H9 (cell line): ENCODE measurements around the gene UTP14A. TPM values are rescaled to one million over a fixed set of nuclear protein-coding genes. Genes with fewer than 3 reads are reported as not detected.

Experiments used
- DNase-seq: peaks from one replicate; pipeline ENCODE4 v3.0.0-alpha.2; 2017
- H2AFZ ChIP-seq: one replicate; pipeline ENCODE4 v1.6.1; 2013; ENCODE audit warnings: mild to moderate bottlenecking, low read length, control low read depth, moderate library complexity
- H2AK5ac ChIP-seq: 2 replicates; pipeline ENCODE4 v1.6.1; 2013; ENCODE audit warnings: low read length, control low read depth, mixed read lengths; ENCODE audit not compliant: insufficient read length
- H2BK120ac ChIP-seq: one replicate; pipeline ENCODE4 v1.6.1; 2013; ENCODE audit warnings: low read depth, mild to moderate bottlenecking, low read length, control low read depth, inconsistent platforms; ENCODE audit not compliant: poor library complexity, severe bottlenecking
- H2BK12ac ChIP-seq: 2 replicates; pipeline ENCODE4 v1.6.1; 2013; ENCODE audit warnings: low read length, control low read depth, mixed read lengths, low read depth; ENCODE audit not compliant: insufficient read length
- H2BK15ac ChIP-seq: 2 replicates; pipeline ENCODE4 v1.6.1; 2013; ENCODE audit warnings: low read depth, low read length, control low read depth
- H2BK20ac ChIP-seq: one replicate; pipeline ENCODE4 v1.6.1; 2013; ENCODE audit warnings: low read depth, mild to moderate bottlenecking, low read length, control low read depth, inconsistent platforms; ENCODE audit not compliant: poor library complexity, severe bottlenecking
- H2BK5ac ChIP-seq: 2 replicates; pipeline ENCODE4 v1.6.1; 2013; ENCODE audit warnings: low read length, control low read depth, mixed read lengths; ENCODE audit not compliant: insufficient read length
- H3K14ac ChIP-seq: 2 replicates; pipeline ENCODE4 v1.6.1; 2013; ENCODE audit warnings: low read length, control low read depth; ENCODE audit not compliant: insufficient read depth
- H3K18ac ChIP-seq: 2 replicates; pipeline ENCODE4 v1.6.1; 2013; ENCODE audit warnings: low read depth, mild to moderate bottlenecking, mixed read lengths, low read length, control low read depth; ENCODE audit not compliant: insufficient read length
- H3K23ac ChIP-seq: 2 replicates; pipeline ENCODE4 v1.6.1; 2013; ENCODE audit warnings: low read length, control low read depth, mixed read lengths, low read depth; ENCODE audit not compliant: insufficient read length
- H3K23me2 ChIP-seq: 2 replicates; pipeline ENCODE4 v1.6.1; 2013; ENCODE audit warnings: low read depth, mild to moderate bottlenecking, mixed read lengths, low read length, control low read depth; ENCODE audit not compliant: insufficient read length, poor library complexity, severe bottlenecking
- H3K27ac ChIP-seq: 2 replicates; pipeline ENCODE4 v1.5.1; 2013; ENCODE audit warnings: low read length, control low read depth, mixed read lengths, low read depth; ENCODE audit not compliant: insufficient read length
- H3K27me3 ChIP-seq: 2 replicates; pipeline ENCODE4 v1.6.1; 2013; ENCODE audit warnings: low read length, control low read depth, inconsistent platforms; ENCODE audit not compliant: insufficient read depth
- H3K4ac ChIP-seq: 2 replicates; pipeline ENCODE4 v1.6.1; 2013; ENCODE audit warnings: low read depth, mild to moderate bottlenecking, control low read depth, inconsistent platforms, low read length, moderate library complexity
- H3K4me1 ChIP-seq: 2 replicates; pipeline ENCODE4 v1.6.1; 2013; ENCODE audit warnings: low read length, control low read depth, inconsistent platforms; ENCODE audit not compliant: insufficient read depth
- H3K4me2 ChIP-seq: 2 replicates; pipeline ENCODE4 v1.6.1; 2013; ENCODE audit warnings: low read length, control low read depth, mixed read lengths; ENCODE audit not compliant: insufficient read length, insufficient read depth
- H3K56ac ChIP-seq: 2 replicates; pipeline ENCODE4 v1.6.1; 2013; ENCODE audit warnings: low read depth, mild to moderate bottlenecking, mixed read lengths, low read length, control low read depth; ENCODE audit not compliant: insufficient read length
- H3K79me1 ChIP-seq: 2 replicates; pipeline ENCODE4 v1.6.1; 2013; ENCODE audit warnings: low read depth, mild to moderate bottlenecking, moderate library complexity, low read length, control low read depth, inconsistent platforms; ENCODE audit not compliant: insufficient read depth, poor library complexity, severe bottlenecking
- H3K79me2 ChIP-seq: 2 replicates; pipeline ENCODE4 v1.6.1; 2013; ENCODE audit warnings: low read length, control low read depth, inconsistent platforms; ENCODE audit not compliant: insufficient read depth
- H3K9ac ChIP-seq: 2 replicates; pipeline ENCODE4 v1.6.1; 2013; ENCODE audit warnings: low read length, control low read depth, mixed read lengths; ENCODE audit not compliant: insufficient read length; ENCODE audit errors: extremely low read depth
- H3K9me3 ChIP-seq: one replicate; pipeline ENCODE4 v1.6.1; 2013; ENCODE audit warnings: low read depth, low read length, inconsistent platforms; ENCODE audit not compliant: control insufficient read depth
- H3T11ph ChIP-seq: one replicate; pipeline ENCODE4 v1.6.1; 2013; ENCODE audit warnings: mild to moderate bottlenecking, low read length, control low read depth, inconsistent platforms
- H4K20me1 ChIP-seq: one replicate; pipeline ENCODE4 v1.6.1; 2013; ENCODE audit not compliant: control insufficient read depth, insufficient read length, insufficient read depth
- H4K5ac ChIP-seq: 2 replicates; pipeline ENCODE4 v1.6.1; 2013; ENCODE audit warnings: low read depth, mild to moderate bottlenecking, mixed read lengths, low read length, control low read depth; ENCODE audit not compliant: insufficient read length
- H4K8ac ChIP-seq: replicated peaks from 2 replicates; pipeline ENCODE4 v1.6.1; 2013; ENCODE audit warnings: low read length, control low read depth, mixed read lengths, low read depth; ENCODE audit not compliant: insufficient read length
- H4K91ac ChIP-seq: 2 replicates; pipeline ENCODE4 v1.6.1; 2013; ENCODE audit warnings: low read depth, mild to moderate bottlenecking, moderate library complexity, mixed read lengths, low read length, control low read depth; ENCODE audit not compliant: insufficient read length
- H3K27ac Mint-ChIP-seq, 3 experiments: 2 replicates in 2 of 3; 3 replicates in 1 of 3; pipeline ENCODE4 v1.8.0; 2020 to 2021; ENCODE audit warnings: mixed read lengths in 3 of 3, mild to moderate bottlenecking in 1 of 3, moderate library complexity in 1 of 3
- H3K27me3 Mint-ChIP-seq: 2 replicates; pipeline ENCODE4 v1.8.0; 2021; ENCODE audit warnings: low read depth, mild to moderate bottlenecking, moderate library complexity, mixed read lengths
- H3K36me3 Mint-ChIP-seq, 3 experiments: 2 replicates in 2 of 3; 3 replicates in 1 of 3; pipeline ENCODE4 v1.8.0; 2020 to 2021; ENCODE audit warnings: low read depth in 3 of 3, mixed read lengths in 3 of 3; ENCODE audit not compliant: insufficient read depth in 1 of 3
- H3K4me1 Mint-ChIP-seq, 2 experiments: 2 replicates each; pipeline ENCODE4 v1.8.0; 2020; ENCODE audit warnings: mixed read lengths in 2 of 2
- H3K4me3 Mint-ChIP-seq, 2 experiments: 2 replicates in 1 of 2; 3 replicates in 1 of 2; pipeline ENCODE4 v1.8.0; 2020 to 2021; ENCODE audit warnings: mild to moderate bottlenecking in 2 of 2, mixed read lengths in 2 of 2, moderate library complexity in 1 of 2
- H3K9me3 Mint-ChIP-seq, 2 experiments: 2 replicates in 1 of 2; 3 replicates in 1 of 2; pipeline ENCODE4 v1.8.0; 2020; ENCODE audit warnings: mild to moderate bottlenecking in 2 of 2, mixed read lengths in 2 of 2, moderate library complexity in 1 of 2
- CTCF ChIP-seq: fragments of 200-600 bp; sonication (generic); conservative IDR thresholded peaks from 3 replicates; pipeline ENCODE4 v1.8.0; 2021; ENCODE audit warnings: antibody characterized with exemption, mild to moderate bottlenecking
- WGBS: extraction: QIAGEN DNeasy Blood & Tissue Kit; methylation state at CpG from one replicate; pipeline ENCODE4 v1.1.7; 2013; ENCODE audit warnings: missing lambda C conversion rate, low lambda C conversion rate, mixed read lengths; ENCODE audit not compliant: insufficient read length; ENCODE audit errors: extremely low coverage; 5-methylcytosine and 5-hydroxymethylcytosine counted together
- total RNA-seq: library from RNA; stranded (reverse); gene quantifications from 2 replicates; pipeline ENCODE4 v1.2.1, GENCODE V29; 2021

Gene UTP14A
- total RNA-seq, 1 experiment from 2014 or later: 37.0 TPM

- Histone ChIP-seq H2BK15ac (no peak overlapping the region), H2BK20ac (no peak overlapping the region), H2BK5ac (no peak overlapping the region), H4K8ac (no peak overlapping the region), H4K20me1 (no peaks in the 10 kb centered on the region), H3K4me2 (no peak overlapping the region), H3K27me3 (peaks cover 59% of the 10 kb centered on the region; the same call in 1 of the 2 replicates), H2AK5ac (no peak overlapping the region), H4K91ac (no peak overlapping the region), H3K23ac (no peak overlapping the region), H3K79me2 (no peaks in the 10 kb centered on the region), H3K4ac (no peak overlapping the region), H2BK12ac (no peak overlapping the region), H3K79me1 (no peaks in the 10 kb centered on the region), H3K56ac (no peak overlapping the region), H3K14ac (no peak overlapping the region), H3K27ac (no peak overlapping the region), H3T11ph (no peak overlapping the region), H2AFZ (no peak overlapping the region), H3K23me2 (peaks cover 15% of the 10 kb centered on the region), H3K18ac (no peak overlapping the region), H3K4me1 (no peaks in the 10 kb centered on the region), H2BK120ac (no peak overlapping the region), H3K9ac (no peak overlapping the region), H4K5ac (no peak overlapping the region), H3K9me3 (peaks cover 19% of the 10 kb centered on the region)
- H3K27me3 Mint-ChIP-seq: peaks cover 91% of the 10 kb centered on the region
- H3K9me3 Mint-ChIP-seq: peaks cover 0 to 75% of the 10 kb centered on the region in 2 experiments; a peak in 3 of 5 replicates
- H3K36me3 Mint-ChIP-seq: peaks cover 0 to 4% (median 0%) of the 10 kb centered on the region in 3 experiments; a peak in 3 of 7 replicates
- DNase-seq: no peak
- H3K27ac Mint-ChIP-seq: no peak overlapping the region
- H3K4me1 Mint-ChIP-seq: peaks cover 18 to 38% of the 10 kb centered on the region in 2 experiments
- TF ChIP-seq CTCF: no peak
- no CpG with 5 or more reads among the region's 3 CpGs for WGBS
- H3K4me3 Mint-ChIP-seq: peak overlapping the region in 1 of 2 experiments; percentile 23; a peak in 2 of 5 replicates
Observed at GRCh38 chrX:129954804-129955203, 48.8 kb downstream of the UTP14A start.
